Mucosa of gallbladder (tissue), 1 donor: ENCODE data around the gene LCOR. TPM values are rescaled to one million over a fixed set of nuclear protein-coding genes. Genes with fewer than 3 reads are reported as not detected.
"Not testable (repeated sequence)": the region's sequence is repeated elsewhere in the genome, so short reads cannot be mapped to it uniquely, and the experiment has no call there.

Source experiments
- DNase-seq: peaks from one replicate; pipeline ENCODE4 v3.0.0-alpha.2; 2020; ENCODE audit warnings: low spot score
- total RNA-seq: library from RNA; stranded (reverse); gene quantifications from one replicate; pipeline ENCODE4 v1.2.1, GENCODE V29; 2021
- donor health status: DM: no; HTN: no; CAD: no.

The LCOR gene
- total RNA-seq, 1 donor from 2014 or later = 56.0 TPM

GRCh38 chr10:96838529-96838928 lies 6.4 kb downstream of the LCOR start:
- DNase-seq = no peak

DNA sequence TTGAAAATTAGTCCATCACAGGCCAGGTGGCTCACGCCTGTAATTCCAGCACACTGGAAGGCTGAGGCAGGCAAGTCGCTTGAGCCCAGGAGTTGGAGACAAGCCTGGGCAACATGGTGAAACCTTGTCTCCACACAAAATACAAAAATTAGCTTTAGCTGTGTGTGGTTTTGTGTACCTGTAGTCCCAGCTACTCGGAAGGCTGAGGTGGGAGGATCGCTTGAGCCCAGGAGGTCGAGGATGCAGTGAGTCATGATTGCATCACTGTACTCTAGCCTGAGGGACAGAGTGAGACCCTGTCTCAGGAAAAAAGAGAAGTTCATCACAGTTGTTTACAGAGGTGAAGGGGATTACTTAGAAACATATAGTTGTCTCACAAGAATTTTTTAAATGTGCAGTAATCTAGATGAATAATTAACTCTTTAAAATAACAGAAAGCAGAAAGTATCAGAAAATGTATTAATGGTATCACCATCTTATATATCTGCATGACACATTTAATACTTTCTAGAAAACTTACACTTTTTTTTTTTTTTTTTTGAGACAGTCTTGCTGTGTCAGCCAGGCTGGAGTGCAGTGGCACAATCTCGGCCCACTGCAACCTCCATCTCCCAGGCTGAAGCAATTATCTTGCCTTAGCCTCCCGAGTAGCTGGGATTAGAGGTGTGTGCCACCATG lies 8.9 kb downstream of the LCOR start:
- no peak for DNase-seq

DNA sequence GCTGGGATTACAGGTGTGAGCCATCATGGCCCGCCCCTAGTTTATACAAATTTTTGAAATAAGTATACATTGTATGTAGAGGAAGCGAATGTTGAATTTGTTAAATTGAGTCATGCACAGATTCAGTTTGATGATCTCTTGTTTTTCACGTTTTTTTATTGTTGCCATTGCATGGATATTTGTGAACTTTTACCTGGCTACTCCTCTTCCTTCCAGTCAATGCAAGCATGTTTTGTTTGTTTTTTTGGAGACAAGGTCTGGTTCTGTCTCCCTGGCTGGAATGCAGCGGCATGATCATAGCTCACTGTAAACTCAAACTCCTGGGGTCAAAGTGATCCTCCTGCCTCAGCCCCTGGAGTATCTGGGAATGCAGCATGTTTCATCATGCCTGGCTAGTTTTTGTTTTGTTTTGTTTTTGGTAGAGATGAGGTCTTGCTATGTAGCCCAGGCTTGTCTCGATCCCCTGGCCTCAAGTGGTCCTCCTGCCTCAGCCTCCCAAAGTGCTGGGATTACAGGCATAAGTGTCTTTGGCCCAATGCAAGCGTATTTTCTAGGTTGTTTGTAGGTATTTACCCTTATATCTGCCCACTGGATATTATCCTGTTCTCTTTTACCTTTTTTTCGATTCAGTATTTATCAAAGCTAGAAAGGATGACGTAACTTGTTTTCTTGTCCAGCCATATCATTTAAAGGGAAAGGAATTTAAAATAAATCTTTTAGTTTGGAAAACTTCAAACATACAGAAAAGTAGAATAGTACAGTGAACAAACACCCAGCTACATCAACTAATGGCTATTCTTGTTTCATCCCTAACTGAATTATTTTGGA lies 11.0 kb downstream of the LCOR start:
- no peak for DNase-seq

- no peak for DNase-seq
Measured at GRCh38 chr10:96843823-96844222, 11.7 kb downstream of the LCOR start.

DNA sequence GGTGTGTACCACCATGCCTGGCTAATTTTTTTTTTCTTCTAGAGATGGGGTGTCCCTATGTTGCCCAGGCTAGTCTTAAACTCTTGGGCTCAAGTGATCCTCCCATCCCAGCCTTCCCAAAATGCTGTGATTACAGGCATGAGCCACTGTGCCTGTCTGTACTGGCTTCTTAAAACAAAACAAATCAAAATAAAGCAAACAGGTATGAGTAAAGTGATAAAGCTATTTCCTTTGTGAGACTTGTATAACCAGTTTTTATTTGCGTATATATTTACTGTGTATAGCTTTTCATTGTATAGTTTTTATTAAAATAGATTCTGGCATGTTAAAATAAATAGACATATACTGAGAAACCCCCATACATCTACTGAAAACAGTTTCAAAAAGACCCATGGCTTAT lies 14.3 kb downstream of the LCOR start:
- DNase-seq = no peak

- no peak for DNase-seq
Measured at GRCh38 chr10:96846926-96847325, 14.8 kb downstream of the LCOR start.

- DNase-seq = not testable (repeated sequence)
Measured at GRCh38 chr10:96847356-96847755, 15.3 kb downstream of the LCOR start.

DNA sequence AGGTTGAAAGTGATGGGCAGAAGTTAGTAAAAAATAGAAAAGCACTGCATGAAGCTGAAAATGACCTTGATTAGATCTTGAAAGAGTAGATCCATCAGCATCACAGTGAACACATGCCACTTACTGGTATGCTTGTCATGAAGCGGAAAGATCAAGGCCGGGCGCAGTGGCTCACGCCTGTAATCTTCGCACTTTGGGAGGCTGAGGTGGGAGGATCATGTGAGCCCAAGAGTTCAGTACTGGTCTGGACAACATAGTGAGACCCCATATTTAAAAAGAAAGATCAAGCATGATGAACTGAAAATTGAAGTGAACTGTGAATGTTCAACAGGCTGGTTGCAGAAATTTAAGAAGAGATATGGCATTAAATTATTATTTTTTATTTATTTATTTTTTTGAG lies 18.0 kb downstream of the LCOR start:
- no peak for DNase-seq

DNA sequence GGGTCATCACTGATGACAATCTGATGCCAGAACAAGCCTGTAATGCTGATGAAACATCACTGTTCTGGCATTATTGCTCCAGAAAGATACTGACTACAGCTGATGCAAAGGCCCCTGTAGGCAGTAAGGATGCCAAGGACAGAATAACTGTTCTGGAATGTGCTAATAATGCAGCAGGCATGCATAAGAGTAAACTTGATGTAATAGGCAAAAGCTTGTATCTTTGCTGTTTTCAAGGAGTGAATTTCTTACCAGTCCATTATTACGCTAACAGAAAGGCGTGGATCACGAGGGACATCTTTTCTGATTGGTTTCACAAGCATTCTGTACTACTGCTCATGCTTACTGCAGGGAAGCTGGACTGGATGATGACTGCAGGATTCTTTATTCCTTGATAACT lies 18.7 kb downstream of the LCOR start:
- no peak for DNase-seq

GRCh38 chr10:96851281-96851680 lies 19.2 kb downstream of the LCOR start:
- DNase-seq = no peak

- DNase-seq = no peak
Measured at GRCh38 chr10:96856317-96856716, 24.2 kb downstream of the LCOR start.

DNA sequence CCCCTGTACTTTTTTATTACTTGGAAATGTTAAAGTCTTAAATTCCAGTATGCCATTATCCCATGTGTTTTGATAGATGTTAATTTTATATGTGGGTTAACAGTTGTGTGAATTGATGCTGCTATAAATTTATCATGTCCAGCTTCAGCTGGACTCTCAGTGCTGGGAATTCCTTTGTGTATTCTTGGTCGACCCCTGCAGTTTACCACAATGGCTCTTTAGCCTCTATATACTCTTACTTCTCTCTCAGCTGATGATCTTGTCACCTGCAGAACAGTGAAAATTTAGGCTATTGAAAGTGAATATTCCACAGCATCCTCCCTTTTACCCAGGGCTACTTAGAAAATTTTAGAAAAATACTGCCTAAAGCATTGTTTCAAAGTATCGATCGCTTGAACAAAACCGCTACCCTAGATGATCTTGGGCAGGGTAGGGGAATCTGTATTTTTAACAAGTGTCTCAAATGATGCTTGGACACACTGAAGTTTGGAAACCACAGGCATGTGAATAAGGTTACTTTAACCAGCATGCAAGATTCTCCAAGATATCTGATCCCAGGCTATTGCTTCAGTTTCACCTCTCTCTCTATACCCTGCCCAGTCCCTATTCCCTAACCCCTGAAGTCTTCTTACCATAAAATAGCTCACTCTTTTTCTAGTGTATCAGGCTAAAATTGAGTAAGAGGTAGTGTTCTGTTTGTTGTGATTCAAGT lies 25.4 kb downstream of the LCOR start:
- no peak for DNase-seq

DNA sequence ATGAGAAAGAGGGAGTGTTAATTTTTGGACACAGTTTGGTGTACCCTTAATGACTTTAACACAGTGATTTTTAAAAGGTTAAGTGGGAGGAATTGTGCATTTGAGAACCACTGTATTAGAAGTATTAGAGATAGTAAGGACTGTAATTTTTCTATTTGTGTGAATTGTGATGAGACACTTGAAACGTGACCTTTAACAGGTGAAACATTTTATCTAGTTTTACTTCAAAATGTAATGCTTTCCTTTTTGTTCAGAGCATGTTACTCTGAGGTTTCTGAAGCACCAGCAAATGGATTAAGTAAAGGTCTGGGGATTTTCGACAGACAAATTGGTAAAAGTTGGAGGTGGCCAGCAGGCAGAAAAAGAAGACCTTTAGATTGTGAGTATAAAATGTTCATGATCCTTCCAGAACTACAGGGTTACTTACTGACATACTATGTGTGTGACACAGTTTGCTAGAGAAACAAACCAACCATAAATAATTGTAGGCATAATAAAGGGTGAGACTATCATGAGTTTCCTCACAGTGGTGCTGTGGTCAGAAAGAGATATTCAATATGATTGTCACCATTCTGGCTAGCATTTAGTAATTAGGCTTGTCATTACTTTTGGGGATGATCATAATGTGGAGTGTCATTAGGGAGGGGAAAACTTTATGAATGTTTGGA lies 26.1 kb downstream of the LCOR start:
- DNase-seq = no peak

DNA sequence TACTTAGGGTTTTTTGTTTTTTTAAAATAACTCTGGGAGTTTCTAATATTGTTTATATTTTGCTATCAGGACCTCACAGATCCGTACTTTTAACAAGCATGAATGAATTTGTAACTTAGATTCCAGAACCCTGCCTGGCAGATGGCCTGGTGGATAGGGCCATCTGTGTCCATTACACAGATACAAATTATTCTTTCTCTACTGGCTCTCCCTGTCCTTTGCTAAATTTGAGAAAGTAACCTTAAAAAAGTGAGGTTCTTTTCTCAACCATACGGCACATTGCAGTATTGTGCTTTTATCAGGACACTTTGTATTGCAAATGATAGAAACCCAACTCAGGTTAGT lies 26.6 kb downstream of the LCOR start:
- no peak for DNase-seq

- DNase-seq = no peak
Measured at GRCh38 chr10:96860631-96861277, 28.7 kb downstream of the LCOR start.

- no peak for DNase-seq
Measured at GRCh38 chr10:96863922-96864543, 31.9 kb downstream of the LCOR start.

DNA sequence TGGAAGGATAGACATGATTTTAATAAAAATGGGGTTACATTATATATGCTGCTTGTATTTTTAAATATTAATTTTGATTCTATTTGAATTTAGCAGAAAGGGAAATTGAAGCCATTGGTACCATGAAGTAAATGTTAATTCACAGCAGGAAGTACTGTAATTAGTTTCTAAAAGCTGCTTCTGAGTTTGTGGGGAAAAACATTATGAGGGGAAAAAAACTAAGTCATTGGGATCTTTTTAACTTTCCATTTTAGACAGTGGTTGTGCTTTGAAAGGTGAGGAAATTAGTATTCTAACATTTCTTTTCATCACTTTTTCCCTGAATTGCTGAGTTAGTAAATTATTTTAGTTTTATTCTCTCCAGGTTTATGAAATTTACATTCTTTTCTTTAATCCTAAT lies 41.0 kb downstream of the LCOR start:
- DNase-seq = no peak

- no peak for DNase-seq
Measured at GRCh38 chr10:96873756-96874467, 41.8 kb downstream of the LCOR start.

- no peak for DNase-seq
Measured at GRCh38 chr10:96878057-96878456, 46.0 kb downstream of the LCOR start.

DNA sequence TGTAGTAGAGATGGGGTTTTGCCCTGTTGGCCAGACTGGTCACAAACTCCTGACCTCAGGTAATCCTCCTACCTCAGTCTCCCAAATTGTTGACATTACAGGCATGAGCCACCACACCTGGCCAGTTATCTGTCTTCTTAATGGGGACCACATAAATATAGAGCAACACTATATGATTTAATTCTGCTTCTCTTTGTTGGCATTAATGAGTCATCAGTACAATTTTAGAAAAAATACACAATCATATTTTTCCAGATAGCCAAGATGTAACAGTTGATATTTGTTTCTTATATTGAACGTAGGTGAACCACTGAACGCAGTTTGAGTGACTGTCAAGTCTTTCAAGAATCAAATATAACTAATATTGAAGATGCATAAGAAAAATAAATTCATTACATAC lies 48.5 kb downstream of the LCOR start:
- no peak for DNase-seq
